GM18909 (cell line): ENCODE data around the gene HES2.
"Not testable (repeated sequence)": the region's sequence is repeated elsewhere in the genome, so short reads cannot be mapped to it uniquely, and the experiment has no call there.

ENCODE experiments used
- ATAC-seq: cut with Tn5 transposase; IDR thresholded peaks from one replicate; pipeline ENCODE4 v1.9.1; 2021; ENCODE audit warnings: mild to moderate bottlenecking; ENCODE audit not compliant: unreplicated experiment, poor library complexity

Gene HES2

DNA sequence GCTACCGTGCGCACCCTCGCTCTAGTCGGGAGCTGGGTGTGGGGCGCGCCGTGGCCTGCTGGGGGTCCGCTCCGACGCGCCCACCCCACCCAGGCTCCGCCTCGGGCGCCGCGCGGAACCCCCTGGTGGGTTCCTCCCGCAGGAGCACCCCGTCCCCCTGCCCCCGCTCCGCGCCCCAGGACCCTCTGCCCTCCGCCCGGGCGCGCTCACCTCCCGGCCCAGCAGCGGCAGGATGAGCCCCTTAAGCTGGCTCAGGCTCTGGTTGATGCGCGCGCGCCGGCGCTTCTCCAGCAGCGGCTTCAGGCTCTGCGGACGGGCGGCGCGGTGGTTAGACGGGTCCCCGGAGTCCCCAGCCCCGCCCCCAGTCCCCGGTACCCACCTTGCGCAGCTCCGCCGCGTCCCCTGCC lies 319 bp downstream of the HES2 start:
- no peak for ATAC-seq

DNA sequence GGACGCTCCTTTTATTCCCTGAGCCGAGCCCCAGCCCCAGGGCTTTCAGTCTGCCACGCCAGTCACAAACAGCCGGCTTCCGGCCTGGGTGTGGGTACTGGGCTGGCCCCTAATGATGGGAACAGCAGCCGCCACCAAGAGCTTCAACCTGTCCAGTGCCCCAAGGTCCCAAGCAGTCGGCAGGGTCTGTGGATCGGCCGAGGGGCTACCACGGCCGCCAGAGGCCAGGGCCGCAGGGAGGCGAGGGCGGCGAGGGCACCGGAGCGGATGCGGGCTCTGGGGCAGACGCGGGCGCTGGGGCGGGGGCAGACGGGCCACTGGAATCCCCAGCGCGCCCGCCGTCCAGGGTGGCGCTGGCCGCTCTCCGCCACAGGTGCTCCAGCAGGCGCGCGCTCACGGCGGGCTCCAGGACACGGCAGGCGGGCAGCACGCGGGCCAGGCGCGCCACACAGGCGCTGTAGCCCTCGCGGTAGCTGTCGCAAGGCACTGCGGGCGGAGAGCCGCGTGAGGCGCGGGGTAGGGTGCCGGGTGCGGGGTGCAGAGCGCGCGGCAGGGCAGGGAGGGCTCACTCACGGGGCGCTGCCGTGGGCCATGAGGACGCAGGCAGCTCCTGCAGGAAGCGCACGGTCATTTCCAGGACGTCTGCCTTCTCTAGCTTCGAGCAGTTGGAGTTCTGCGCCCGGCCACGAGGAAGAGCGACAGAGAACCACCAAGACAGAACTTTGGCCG lies 887 bp downstream of the HES2 start:
- ATAC-seq, result no peak

GRCh38 chr1:6417961-6418667 lies 1.6 kb downstream of the HES2 start:
- ATAC-seq, result no peak

DNA sequence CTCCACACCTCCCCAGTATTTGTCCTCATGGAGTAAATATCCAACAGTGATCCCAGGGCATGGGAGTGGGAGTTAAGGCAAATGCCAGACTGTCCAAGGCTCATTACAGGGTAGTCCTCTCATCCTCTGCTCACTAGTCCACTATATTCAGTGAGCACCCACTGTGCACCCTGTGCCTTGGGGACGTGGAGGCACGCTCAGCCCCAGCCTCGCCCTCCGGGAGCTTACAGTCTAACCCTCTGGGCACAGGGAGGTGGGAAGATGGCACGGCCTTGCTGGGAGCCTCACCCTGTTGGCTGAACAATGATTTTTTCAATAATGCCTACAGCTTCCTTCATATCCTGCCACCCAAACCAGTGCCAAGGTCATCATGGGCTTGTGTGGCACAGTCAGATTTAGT lies 2.8 kb downstream of the HES2 start:
- ATAC-seq, result no peak

- no peak for ATAC-seq
These were observed 3.4 kb downstream of the HES2 start for GRCh38 chr1:6416295-6416656.

- no peak for ATAC-seq
These were observed 4.7 kb downstream of the HES2 start for GRCh38 chr1:6414881-6415626.

DNA sequence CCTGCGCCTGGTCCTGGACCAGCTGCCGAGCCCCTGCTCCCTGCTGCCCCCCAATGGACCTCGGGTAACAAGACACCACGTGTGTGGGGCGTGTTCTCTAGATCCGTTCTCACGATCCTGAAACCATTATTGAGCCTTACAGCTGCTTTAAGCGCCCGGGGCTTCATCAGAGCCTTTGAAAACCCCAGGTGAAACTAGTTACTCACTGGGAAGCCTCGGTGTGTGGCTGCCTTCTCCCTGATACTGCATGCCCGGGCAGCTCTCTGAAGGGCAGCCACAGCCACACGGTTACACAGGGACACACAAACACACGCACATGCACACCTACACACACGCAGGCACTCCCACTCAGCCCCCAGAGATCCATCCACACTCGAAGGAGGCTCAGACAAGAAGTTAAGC lies 5.3 kb downstream of the HES2 start:
- ATAC-seq, result peak; percentile 78

DNA sequence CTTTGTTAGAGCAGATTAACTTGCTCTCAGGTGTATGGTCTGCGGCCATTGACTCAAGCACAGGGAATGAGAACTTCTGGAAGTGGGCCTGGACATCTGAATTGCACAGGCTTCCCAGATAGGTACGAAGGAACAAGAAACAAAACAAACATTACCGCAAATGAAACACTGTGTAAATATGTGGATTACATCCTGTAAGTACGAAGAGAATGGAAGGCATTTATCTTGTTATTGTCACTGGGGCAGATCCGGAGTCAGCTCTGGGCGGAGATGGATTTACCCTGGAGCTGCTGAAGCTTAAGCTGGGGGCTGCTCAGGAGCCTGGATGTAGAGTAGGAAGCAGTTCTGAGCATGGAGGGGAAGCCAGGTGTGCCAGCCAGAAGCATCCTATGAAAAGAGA lies 6.8 kb downstream of the HES2 start:
- ATAC-seq, result no peak

DNA sequence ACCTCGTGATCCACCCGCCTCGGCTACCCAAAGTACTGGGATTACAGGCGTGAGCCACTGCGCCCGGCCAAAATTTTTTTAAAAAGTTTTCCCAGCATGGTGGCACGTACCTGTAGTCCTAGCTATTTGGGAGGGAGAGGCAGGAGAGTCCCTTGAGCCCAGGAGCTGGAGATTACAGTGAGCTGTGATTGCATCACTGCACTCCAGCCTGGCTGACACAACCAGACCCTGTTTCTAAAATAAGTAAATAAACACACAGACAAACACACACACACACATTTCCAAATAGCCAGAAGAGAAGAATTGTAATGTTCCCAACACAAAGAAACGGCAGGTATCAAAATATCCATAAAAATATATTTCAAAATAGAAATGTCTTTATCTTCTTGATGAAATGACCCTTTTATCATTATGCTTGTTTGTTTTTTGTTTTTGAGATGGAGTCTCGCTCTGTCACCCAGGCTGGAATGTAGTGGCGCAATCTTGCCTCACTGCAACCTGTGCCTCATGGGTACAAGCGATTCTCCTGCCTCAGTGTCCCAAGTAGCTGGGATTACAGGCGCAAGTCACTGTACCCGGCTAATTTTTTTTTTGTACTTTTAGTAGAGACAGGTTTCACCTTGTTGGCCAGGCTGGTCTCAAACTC lies 9.3 kb downstream of the HES2 start:
- ATAC-seq, result no peak

DNA sequence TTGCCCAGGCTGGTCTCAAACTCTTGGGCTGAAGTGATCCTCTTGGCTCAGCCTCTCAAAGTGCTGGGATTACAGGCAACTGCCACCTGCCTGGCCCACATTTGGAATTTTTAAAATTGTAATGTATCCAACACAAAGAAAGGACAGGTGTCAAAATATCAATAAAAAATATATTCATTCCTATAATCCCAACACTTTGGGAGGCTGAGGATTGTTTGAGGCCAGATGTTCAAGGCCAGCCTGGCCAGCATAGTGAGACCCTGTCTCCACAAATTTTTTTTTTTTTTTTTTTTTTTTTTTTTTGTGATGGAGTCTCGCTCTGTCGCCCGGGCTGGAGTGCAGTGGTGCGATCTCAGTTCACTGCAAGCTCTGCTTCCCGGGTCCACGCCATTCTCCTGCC lies 10.0 kb downstream of the HES2 start:
- ATAC-seq, result no peak

- ATAC-seq, result no peak
These were observed 10.7 kb downstream of the HES2 start for GRCh38 chr1:6409053-6409452.

DNA sequence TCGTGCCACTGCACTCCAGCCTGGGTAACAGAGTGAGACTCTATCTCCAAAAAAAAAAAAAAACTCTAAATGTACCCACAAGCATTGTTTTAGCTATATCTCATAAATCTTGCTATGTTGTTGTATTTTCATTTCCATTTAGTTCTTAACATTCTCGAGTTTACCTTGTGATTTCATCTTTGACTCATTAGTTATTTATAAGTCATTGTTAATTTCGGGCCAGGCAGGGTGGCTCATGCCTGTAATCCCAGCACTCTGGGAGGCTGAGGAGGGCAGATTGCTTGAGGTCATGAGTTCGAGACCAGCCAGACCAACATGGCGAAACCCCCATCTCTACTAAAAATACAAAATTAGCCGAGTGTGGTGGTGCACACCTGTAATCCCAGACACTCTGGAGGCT lies 11.7 kb downstream of the HES2 start:
- no peak for ATAC-seq

GRCh38 chr1:6401673-6402072 lies 18.0 kb downstream of the HES2 start:
- no peak for ATAC-seq

DNA sequence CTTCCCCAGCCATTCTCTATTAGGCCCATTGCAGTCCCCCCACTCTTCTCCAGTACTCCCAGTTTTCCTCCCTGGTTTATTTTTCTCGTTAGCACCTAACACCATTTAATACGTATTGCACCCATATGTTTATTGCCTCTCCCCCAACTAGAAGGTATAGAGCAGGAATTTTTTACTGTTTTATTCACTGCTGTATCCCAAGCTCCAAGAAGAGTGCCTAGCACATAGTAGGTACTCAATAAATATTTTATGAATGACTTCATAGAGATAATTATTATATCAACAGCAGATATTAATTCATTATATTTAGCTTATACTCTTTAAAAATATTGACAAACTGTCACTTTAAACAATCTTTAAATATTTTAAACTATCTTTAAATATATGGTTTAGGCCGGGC lies 20.4 kb downstream of the HES2 start:
- no peak for ATAC-seq

GRCh38 chr1:6397844-6398441 lies 21.8 kb downstream of the HES2 start:
- no peak for ATAC-seq

GRCh38 chr1:6396998-6397397 lies 22.7 kb downstream of the HES2 start:
- ATAC-seq, result no peak

GRCh38 chr1:6395781-6396244 lies 23.9 kb downstream of the HES2 start:
- not testable (repeated sequence) for ATAC-seq

GRCh38 chr1:6395130-6395529 lies 24.6 kb downstream of the HES2 start:
- not testable (repeated sequence) for ATAC-seq

GRCh38 chr1:6393400-6394187 lies 26.1 kb downstream of the HES2 start, which contains the start of gene ACOT7:
ACOT7 (minus strand) TSS chr1:6393767; CDS start chr1:6393399, 368 bp downstream.
- peak; percentile 82 for ATAC-seq
